Measurements from ENCODE around the gene METTL6.

The METTL6 gene

GRCh38 chr3:15453991-15454625, 26.8 kb upstream of the METTL6 start:
- H3K27ac ChIP-seq = no peak overlapping the region
- TF ChIP-seq ZFX (IDR thresholded peaks at IDR 0.05) = no peak
- TF ChIP-seq CTCF (conservative IDR thresholded peaks at IDR 0.05) = no peak

GRCh38 chr3:15453501-15453900, 26.2 kb upstream of the METTL6 start:
- no peak overlapping the region for H3K27ac ChIP-seq
- no peak for TF ChIP-seq CTCF (conservative IDR thresholded peaks at IDR 0.05)
- no peak for TF ChIP-seq ZFX (IDR thresholded peaks at IDR 0.05)

GRCh38 chr3:15452961-15453360, 25.6 kb upstream of the METTL6 start:
- no peak overlapping the region for H3K27ac ChIP-seq

GRCh38 chr3:15452156-15452555, 24.8 kb upstream of the METTL6 start:
- TF ChIP-seq ZFX (IDR thresholded peaks at IDR 0.05) (no peak), CTCF (conservative IDR thresholded peaks at IDR 0.05) (no peak)
- no peak overlapping the region for H3K27ac ChIP-seq

More at GRCh38 chr3:15452961-15453360, 25.6 kb upstream of the METTL6 start:
- no peak for TF ChIP-seq ZFX (IDR thresholded peaks at IDR 0.05)
- TF ChIP-seq CTCF (conservative IDR thresholded peaks at IDR 0.05) = no peak

- TF ChIP-seq CTCF (conservative IDR thresholded peaks at IDR 0.05) (no peak), ZFX (IDR thresholded peaks at IDR 0.05) (no peak)
Observed at GRCh38 chr3:15451216-15452113, 24.1 kb upstream of the METTL6 start.

GRCh38 chr3:15450438-15451215, 23.3 kb upstream of the METTL6 start:
- no peak overlapping the region for H3K27ac ChIP-seq
- TF ChIP-seq CTCF (conservative IDR thresholded peaks at IDR 0.05) (no peak), ZFX (IDR thresholded peaks at IDR 0.05) (no peak)

More at GRCh38 chr3:15451216-15452113, 24.1 kb upstream of the METTL6 start:
- H3K27ac ChIP-seq = no peak overlapping the region

All from C4-2B (cell line).